ENCODE measurements around the gene SHISA4.
"Not testable (repeated sequence)": the region's sequence is repeated elsewhere in the genome, so short reads cannot be mapped to it uniquely, and the experiment has no call there.

The SHISA4 gene

DNA sequence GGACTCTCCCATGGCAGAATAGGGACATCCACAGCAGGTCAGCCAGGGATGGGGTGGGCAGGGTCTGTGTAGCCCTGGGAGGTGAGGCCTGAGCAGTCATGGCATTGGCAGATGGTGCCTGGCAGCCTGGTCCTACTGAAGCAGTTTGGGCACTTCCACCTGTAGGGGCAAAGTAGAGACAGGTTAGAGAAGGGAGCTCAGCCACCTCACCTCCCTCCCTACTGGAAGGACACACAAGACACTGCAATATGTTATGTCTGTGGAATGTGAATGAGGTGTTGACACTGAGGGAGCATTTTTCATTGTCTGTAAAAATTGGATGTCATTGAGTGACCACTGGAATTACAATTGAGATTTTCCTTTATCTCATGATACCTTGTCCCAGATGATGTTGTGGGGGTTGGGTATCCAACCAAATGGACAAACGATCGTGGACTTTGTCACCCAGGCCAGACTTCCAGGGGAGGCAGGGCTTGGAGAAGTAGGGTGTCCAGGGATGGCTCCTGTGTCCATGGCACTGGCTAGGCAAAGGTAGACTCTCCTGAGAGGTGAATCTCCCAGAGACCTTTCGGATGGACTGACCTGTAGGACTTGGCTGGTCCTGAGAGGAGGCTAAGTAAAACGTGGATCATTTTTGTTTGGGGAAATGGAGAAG is 9.7 kb downstream of the SHISA4 start:
- DNase-seq (ENCODE audit: low read depth in 2 of 2) = no peak

DNA sequence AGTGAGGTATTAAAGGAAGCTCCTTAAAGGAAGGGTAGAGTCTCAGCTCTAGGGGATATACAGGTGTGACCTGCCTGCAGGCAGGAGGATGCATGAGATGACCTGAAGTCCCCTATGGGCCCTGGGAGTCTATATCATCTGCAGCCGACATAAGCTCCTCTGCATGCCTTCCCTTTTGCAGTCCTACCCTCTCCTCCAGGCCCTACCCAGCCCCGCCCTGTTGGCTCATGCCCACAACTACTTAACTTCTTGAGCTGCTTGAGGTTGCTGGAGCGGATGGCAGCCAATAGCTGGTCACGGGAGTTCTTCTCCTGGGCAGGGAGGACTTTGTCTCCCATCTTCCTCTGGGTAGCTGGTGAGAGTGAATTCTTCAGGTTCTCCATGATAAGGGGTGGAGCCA is 10.3 kb downstream of the SHISA4 start:
- DNase-seq (ENCODE audit: low read depth in 2 of 2) = no peak

DNA sequence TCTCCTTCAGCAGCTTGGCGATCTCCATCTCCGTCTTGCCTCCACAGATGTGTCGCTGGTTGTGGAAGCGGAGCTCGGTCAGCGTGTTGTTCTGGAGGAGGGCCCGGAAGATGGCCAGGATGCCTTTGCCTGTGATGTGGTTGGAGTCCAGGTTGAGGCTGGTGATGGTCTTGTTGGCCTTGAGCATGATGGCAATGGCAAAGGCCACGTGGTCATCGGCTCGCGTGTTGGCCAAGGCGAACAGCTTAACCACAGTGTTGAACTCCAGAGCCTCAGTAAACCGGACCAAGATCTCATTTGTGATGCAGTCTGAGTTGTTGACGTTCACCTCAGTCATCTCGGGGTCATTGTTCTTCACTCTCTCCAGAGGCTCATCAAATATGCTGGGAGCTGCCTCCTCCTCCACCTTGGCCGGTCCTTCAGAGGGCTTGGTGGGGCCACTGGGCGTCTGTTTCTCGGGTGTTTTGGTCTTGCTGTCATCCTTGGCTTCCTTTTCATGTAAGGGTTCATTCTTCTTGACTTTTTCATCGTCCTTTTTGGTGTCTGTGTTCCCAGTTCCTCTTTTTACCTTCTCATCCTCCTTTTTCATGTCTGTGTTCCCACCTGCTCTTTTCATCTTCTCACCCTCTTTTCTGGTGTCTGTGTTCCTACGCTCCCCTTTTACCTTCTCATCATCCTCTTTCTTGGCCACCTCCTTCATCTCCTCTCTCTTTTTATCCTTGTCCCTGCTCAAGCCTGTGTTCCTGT is 11.2 kb downstream of the SHISA4 start:
- DNase-seq (ENCODE audit: low read depth in 2 of 2) = no peak

DNA sequence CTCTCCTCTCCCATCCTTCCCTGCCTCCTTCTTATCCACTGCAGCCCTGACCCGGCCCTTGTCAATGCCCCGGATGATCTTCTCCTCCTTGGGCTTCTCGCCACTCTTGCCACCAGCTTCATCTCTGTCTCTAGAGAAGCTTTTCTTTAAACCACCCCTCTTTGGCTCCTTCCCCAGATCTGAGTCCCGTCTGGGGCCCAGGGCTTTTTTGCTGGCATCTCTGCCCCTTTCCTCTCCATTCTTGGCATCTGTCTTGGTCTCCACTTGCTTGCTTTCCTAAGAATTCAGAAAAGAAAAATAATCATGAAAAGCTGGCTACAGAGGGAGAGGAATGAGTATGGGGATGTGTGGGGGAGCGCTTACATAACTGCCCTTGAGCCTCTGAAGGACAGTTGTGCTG is 11.8 kb downstream of the SHISA4 start:
- DNase-seq (ENCODE audit: low read depth in 2 of 2) = no peak

DNA sequence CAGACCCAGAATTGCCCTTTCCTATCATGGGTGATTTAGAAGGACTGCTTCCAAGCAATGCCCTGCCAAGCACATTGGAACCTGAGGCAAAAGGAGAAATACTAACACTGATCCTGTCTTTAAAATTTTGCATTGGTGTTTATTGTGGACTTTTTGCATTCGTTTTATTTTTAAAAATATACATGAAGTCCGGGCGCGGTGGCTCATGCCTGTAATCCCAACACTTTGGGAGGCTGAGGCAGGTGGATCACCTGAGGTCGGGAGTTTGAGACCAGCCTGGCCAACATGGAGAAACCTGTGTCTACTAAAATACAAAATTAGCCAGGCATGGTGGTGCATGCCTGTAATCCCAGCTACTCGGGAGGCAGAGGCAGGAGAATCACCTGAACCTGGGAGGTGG is 12.3 kb downstream of the SHISA4 start:
- DNase-seq (ENCODE audit: low read depth in 2 of 2) = not testable (repeated sequence)

DNA sequence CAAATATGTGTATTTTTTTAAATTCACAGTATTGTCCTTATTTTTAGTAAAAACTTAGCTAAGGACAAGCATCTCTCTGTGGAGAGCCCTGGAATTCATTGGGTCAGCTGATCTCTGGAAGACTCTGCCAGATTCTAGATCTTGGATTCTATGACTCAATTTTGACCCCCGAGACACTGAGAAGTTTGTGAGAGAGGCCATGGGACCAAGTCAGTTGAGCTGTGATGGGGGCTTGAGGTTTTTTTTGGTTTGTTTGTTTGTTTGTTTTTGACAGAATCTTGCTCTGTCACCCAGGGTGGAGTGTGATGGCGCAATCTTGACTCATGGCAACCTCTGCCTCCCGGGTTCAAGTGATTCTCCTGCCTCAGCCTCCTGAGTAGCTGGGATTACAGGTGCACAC is 13.5 kb downstream of the SHISA4 start:
- no peak for DNase-seq (ENCODE audit: low read depth in 2 of 2)

DNA sequence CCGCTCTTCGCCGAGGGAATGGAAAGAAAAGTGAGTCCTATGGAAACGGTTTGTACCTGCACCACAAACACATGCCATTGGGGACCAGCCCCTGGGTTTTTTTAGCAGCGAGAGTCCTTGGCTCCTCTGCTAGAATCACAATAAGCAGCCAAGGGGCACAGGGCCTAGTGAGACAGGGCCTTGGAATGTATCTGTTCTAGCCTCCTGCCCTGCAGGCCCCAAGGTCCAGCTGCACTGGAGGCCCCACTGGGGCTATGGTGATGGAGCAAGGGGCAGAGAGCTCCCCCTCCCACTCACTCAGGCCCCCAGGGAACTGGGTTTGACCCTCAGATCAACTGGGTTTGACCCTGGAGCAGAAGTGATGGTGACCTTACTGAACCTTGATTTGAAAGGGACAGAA is 14.4 kb downstream of the SHISA4 start:
- no peak for DNase-seq (ENCODE audit: low read depth in 2 of 2)

DNA sequence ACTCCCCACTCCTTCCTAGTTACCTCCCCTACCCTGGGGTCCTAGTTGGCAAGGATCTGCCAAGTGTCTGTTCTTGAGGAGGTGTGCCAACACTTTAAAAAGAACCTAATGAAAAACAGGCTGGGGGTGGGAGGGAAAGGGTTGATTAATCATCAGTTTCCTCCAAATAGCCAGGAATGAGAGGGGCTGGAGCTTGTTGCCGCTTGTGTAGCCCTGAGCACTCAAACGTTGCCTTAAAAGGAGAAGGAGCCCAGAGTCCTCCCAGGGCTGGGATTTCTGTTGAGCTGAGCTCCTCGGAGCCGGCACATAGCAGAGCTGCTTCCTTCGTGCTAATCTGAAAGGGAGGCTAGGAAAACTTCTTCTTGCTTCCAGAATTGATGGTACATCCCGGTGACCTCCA is 15.9 kb downstream of the SHISA4 start:
- no peak for DNase-seq (ENCODE audit: low read depth in 2 of 2)

DNA sequence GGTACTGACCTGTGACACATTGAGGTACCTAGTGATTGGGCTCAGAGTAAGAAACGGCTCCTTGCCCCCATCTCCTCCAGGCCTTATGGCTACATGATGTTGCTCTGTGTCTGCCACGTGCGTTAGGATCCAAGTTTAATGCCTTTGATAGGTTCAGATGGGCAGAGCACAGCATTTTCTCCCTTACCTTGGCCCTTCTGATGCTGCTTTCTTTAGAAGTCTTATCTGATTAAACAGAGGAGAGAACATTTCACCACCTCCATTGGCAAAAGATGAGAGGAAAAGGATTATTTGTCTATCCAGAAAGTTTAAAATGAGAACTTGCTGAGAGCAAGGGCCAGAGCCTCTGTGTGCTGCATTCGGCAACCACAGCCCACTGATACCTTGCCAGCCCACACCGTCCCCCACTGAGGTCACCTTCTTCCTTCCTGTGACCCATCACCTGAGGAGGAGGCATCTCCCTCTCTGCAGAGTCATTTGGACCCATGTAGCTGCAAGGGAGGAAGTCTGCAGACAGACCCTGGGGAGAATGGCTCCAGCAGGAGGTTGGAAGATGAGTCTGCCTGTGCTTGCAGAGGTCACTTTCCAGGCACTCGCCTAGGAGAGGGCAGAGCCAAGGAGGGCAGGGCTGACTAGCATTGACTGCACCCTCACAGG is 16.7 kb downstream of the SHISA4 start:
- DNase-seq (ENCODE audit: low read depth in 2 of 2) = no peak

DNA sequence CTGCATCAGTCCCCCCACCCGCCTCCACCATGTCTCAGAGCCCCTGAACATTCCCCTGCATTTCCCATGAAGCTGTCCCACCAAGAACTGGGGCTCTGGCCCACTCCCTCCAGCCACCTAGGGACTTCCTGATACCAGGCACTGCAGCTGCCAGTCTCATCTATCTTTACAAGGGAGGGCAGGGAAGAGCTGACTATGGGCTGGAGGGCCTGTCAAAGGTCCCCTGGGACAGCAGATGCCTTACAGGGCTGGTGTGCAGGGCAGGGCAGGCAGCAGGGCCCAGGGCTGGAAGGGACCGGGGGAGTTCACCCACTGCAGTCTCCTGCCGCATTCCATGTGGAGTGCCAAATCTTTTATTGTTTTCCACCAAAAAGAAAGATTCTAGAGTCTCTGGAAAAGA is 17.6 kb downstream of the SHISA4 start:
- DNase-seq (ENCODE audit: low read depth in 2 of 2) = no peak

DNA sequence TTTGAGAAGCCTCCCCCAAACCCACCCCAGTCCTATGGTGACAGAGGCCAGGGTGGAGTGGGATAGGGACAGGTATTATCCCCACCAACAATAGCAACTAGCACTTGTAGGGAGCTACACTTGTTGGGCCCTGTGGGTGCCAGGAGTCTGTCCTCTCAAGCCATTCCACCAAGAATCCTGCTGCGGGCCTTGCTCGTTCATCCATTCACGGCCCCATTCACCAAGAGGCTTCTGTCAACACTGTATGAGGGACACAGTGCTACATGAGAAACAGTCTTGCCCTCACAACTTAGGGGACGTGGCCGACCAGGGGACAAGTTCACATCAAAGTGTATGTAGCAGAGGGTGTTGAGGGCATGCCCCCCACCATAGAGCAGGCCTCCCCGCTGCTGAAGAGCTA is 18.9 kb downstream of the SHISA4 start:
- no peak for DNase-seq (ENCODE audit: low read depth in 2 of 2)

DNA sequence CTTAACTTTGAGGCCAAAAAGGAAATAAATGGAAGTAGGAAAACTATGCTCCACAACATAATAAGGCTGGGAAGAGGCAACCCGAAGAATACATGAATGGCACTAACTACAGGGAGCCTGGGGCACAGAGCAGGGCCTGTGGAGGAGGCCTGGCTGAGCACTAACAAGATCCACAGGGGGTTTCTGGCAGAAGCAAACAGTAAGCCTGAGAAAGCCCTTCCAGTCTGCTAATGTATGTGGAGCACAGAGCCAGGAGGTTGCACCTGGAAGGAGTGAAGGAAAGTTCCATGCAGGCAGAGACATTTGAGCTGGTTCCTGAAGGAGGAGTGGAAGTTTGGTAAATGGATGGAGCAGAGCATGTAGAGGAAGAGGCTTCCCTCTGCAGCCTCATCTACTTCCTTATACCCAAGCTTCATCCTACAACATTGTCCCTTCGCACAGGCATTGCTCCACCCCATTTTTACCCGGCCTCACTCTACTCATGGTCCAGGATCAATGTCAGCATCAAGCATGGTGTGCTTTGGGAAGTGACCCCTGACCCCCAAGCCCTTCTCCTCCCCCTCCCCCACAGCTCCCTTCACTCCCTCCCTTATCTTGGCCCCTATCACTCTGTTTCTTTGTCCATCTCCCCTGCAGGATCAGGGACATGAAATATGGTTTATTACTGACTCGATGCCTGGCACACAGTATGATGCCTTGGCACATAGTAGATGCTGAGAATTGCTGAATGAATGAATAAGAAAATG is 23.3 kb downstream of the SHISA4 start:
- DNase-seq (ENCODE audit: low read depth in 2 of 2) = no peak

DNA sequence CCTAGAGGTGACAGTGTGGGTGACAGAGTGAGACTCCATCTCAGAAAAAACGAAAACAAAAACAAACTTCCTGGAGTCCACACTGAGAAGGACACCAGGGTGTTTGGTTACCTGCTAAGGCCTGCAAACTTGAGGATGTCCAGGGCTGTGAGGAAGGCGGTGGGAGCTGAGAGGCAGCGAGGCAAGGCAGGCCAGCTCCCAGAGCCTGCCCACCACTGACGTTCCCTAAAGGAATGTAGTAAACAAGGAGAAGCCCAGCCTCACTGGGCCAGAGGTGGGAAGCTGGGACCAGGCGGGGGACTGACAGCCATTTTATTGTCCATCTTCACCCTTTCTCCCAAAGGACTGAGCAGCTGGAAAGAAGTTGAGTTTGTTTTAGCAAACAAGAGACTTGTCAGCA is 24.1 kb downstream of the SHISA4 start:
- no peak for DNase-seq (ENCODE audit: low read depth in 2 of 2)

DNA sequence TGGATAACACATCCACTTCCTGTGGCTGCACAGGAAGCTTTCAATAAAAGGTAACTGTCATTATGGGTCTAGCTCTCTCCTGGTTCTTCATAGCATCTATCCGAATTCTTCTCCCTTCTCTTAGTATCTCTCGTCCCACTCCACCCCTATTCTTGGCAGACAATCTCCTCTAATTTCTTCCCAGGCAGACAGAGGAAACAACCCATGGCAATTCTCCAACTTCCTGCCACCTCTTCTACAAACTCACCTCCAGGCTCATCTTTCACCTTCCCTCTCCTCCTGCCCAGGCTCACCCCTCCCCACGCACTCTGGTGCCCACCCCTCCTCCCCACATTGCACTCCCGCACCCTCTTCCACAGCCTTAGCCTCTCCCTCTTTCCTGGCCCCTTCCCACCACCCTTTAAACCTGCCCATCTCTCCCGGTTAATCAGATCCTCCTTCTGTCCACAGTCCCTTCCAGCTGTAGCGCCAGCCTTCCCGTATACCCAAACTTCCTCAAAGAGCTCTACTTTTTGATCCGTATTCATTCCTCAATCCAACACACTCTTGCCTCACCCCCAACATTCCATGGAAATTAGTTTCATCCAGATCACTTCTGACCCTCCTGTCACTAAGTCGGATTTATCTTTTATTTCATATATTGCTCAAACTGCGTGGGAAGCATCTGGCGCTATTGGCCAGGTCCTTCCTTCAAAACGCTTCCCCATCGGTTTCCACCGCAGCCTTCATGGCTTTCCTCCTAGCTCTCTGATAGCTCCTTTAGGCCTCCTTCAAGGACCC is 25.9 kb downstream of the SHISA4 start:
- DNase-seq (ENCODE audit: low read depth in 2 of 2) = no peak

DNA sequence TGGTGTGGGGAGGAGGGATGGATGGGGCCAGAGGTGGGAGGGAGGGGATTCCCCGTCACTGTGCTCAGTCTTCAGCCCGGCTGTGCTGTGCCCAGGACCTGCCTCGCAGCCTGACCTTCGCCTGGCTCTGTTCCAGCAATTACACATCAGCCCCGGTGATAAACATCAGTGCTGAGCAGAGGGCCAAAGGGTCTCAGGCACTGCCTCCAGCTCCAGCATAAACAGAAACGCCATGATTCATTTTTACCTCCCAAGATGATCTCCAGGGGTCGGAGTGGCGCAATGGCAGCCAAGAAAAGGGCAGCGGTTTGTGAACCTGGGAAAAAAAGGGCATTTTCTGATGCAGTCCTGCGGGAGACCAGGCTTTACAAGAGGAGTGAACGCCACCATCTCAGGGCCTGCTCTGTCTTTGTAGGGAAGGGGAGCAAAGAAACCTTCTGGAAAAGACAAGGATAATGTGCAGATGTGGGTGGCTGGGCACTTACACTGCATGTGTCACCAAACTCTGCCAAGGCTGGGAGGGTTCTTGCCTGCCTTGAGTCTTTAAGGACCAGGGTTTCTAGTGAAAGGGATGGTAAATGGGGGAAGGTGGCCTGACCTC is 28.1 kb downstream of the SHISA4 start:
- no peak for DNase-seq (ENCODE audit: low read depth in 2 of 2)

DNA sequence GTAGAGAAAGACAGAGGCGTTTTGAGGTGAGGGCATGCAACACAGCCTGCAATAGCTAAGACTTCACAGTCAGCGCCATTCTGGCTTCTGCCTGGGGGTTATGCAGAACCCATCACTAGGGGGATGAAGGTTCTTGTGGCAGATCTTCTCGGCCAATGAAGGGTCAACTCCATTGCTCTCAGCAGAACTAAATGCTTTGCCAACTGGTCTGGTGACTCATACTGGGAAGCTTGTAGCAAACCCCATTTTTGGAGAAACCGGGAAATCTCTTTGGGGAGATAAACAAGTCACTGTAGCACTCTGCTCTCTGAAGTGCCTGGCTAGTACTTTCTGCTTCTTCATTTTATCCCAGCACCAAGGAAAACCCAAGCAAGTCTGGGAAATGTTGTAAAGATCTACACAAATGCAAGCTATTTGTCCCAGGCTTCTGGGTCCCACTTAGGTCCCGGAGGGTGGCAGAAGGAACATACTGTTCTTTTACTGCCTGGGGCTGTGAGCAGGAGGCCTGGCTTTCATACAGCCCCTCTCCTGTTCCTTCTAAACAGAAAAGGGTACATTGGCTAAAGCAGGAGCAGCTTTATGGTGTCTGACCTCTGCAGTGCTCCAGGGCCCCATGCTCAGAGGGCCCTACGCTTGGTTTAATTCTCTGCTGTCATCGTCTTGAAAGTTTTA is 28.8 kb downstream of the SHISA4 start:
- no peak for DNase-seq (ENCODE audit: low read depth in 2 of 2)

DNA sequence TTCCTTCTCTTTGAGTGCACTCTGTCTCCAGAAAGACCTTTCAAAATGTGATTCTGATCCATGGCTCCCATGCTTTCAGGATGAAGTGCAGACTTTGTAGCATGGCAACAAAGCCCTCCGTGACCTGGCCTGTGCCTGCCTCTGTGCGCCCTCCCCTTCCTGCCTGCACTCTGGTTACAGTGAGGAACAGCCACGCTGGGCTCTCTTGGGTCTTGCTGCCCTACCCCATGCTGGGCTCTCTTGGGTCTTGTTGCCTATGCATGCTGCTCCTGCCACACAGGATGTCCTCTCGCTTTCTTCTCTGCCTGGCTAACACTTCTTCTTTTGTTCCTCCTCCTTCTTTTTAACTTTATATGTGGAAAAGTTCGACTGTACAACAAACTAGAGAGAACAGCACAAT is 29.6 kb downstream of the SHISA4 start:
- no peak for DNase-seq (ENCODE audit: low read depth in 2 of 2)

DNA sequence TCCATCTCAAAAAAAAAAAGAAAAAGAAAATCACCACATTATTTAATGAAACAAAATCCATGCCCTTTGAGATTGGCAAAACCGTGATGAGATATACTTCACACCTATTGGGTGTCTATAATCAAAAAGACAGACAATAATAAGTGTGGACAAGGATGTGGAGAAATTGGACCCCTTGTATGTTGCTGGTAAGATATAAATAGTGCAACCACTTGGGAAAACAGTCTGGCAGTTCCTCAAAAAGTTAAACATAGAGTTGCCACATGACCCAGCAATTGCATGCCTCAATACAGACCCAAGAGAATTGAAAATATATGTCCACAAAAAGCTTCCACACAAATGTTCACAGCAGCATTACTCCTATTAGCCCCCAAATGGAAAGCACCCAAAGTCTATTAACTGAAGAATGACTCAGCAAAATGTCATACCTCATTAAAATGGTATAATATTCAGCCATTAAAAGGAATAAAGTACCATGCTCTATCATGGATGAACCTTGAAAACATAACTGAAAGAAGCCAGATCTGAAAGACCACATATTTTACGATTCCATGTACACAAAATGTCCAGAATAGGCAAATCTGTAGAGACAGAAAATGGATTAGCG is 33.4 kb downstream of the SHISA4 start:
- no peak for DNase-seq (ENCODE audit: low read depth in 2 of 2)

DNA sequence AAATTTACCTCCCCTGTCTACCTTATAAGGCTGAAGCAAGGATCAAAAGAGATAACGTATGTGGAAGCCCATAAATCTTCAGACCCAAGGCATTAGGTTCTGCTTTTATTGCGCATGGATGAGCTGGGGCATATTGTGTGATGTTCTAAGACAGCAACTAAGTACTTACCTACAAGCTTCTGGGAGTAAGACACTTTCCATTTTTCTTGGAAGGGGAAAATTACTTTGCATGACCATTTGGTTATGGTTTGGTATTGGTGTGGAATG is 36.5 kb downstream of the SHISA4 start:
- DNase-seq (ENCODE audit: low read depth in 2 of 2) = no peak

DNA sequence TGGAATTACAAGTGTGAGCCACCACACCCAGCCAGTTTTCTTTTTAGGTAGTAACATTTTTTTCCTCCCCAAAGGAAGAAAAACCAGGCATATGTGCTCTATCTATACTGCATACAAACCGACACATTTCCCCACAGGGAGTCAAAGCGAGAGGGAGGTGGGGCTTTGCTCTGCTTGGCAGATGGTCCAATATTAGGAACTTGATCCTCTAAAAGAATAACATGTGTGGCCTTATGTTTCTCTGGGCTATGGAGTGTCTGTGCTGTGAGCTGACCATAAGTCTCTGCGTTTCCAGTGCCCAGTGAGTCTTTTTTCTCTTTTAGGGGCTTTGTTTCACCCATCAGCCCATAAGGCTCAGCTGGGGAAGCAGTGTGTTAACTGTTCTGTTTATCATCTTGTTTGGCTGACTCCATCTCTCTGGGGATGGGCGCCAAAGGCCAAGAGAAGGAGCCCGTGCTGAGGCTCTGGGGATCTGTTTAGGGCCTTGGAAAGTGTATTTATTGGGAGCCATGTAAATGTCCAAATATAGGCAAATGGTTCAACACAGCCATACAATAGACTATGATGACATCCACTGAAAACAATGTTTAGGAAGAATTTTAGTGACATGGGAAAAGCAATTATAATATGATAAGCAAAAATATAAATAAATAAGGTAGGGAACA is 37.4 kb downstream of the SHISA4 start:
- DNase-seq (ENCODE audit: low read depth in 2 of 2) = no peak
